WTC11 (cell line): Measurements from ENCODE around the gene FOXP4. TPM values are rescaled to one million over a fixed set of nuclear protein-coding genes. Genes with fewer than 3 reads are reported as not detected.

Experiments used
- AFF4 ChIP-seq: sonication (generic); formaldehyde crosslinking; IDR thresholded peaks from 2 replicates; pipeline ENCODE4 v1.8.1; 2023; ENCODE audit warnings: mild to moderate bottlenecking, missing genetic modification reagents, borderline replicate concordance
- ATF3 ChIP-seq: sonication (generic); formaldehyde crosslinking; conservative IDR thresholded peaks from 2 replicates; pipeline ENCODE4 v1.8.1; 2022; ENCODE audit warnings: mild to moderate bottlenecking, missing genetic modification reagents
- CBFB ChIP-seq: sonication (generic); formaldehyde crosslinking; IDR thresholded peaks from 2 replicates; pipeline ENCODE4 v1.8.1; 2022; ENCODE audit warnings: mild to moderate bottlenecking, low read depth, missing genetic modification reagents
- FOXK1 ChIP-seq: sonication (generic); formaldehyde crosslinking; IDR thresholded peaks from 2 replicates; pipeline ENCODE4 v1.8.0; 2022; ENCODE audit warnings: mild to moderate bottlenecking, moderate library complexity, missing genetic modification reagents
- MYBL2 ChIP-seq: sonication (generic); formaldehyde crosslinking; IDR thresholded peaks from 2 replicates; pipeline ENCODE4 v1.8.1; 2023; ENCODE audit warnings: mild to moderate bottlenecking, moderate library complexity, missing genetic modification reagents
- NFYB ChIP-seq: sonication (generic); formaldehyde crosslinking; conservative IDR thresholded peaks from 2 replicates; pipeline ENCODE4 v1.8.0; 2022; ENCODE audit warnings: low read depth, missing genetic modification reagents
- SMAD3 ChIP-seq: sonication (generic); formaldehyde crosslinking; IDR thresholded peaks from 2 replicates; pipeline ENCODE4 v1.8.0; 2022; ENCODE audit warnings: missing genetic modification reagents, mild to moderate bottlenecking, borderline replicate concordance
- SOX15 ChIP-seq: fragments of 250-450 bp; sonication (Bioruptor Pico); IDR thresholded peaks from 2 replicates; pipeline ENCODE4 v1.9.0; 2021; ENCODE audit warnings: mild to moderate bottlenecking
- TEAD1 ChIP-seq: sonication (generic); formaldehyde crosslinking; IDR thresholded peaks from 2 replicates; pipeline ENCODE4 v1.8.0; 2022; ENCODE audit warnings: mild to moderate bottlenecking, missing genetic modification reagents
- ZNF281 ChIP-seq: sonication (generic); formaldehyde crosslinking; IDR thresholded peaks from 2 replicates; pipeline ENCODE4 v1.8.0; 2023; ENCODE audit warnings: mild to moderate bottlenecking, missing genetic modification reagents
- ZNF423 ChIP-seq: fragments of 250-450 bp; sonication (Bioruptor Pico); IDR thresholded peaks from 2 replicates; pipeline ENCODE4 v2.1.2; 2022; ENCODE audit warnings: mild to moderate bottlenecking, moderate library complexity
- total RNA-seq: library from RNA; stranded (reverse); gene quantifications from 3 replicates; pipeline ENCODE4 v1.2.3, GENCODE V29; 2021
- TF ChIP-seq, protein P1 (sequence below): fragments of 250-450 bp; sonication (Bioruptor Pico); IDR thresholded peaks from 2 replicates; pipeline ENCODE4 v1.9.0; 2021; ENCODE audit warnings: mild to moderate bottlenecking
- TF ChIP-seq, protein P2 (sequence below): fragments of 250-450 bp; sonication (Bioruptor Pico); IDR thresholded peaks from 2 replicates; pipeline ENCODE4 v1.8.0; 2021; ENCODE audit warnings: mild to moderate bottlenecking
- TF ChIP-seq, protein P3 (sequence below): sonication (generic); formaldehyde crosslinking; IDR thresholded peaks from 2 replicates; pipeline ENCODE4 v1.8.1; 2023; ENCODE audit warnings: mild to moderate bottlenecking, missing genetic modification reagents, moderate library complexity

FOXP4 gene
- total RNA-seq, 1 experiment from 2014 or later: 36.6 TPM

- TF ChIP-seq ZNF281: 0 out of 2 replicates have a peak, but pooled peaks have one; percentile 43
- TF ChIP-seq SMAD3 (CRISPR knock-in tag): no peak
- peak; percentile 50; the same call in 1 of the 2 replicates for TF ChIP-seq ZNF423 (CRISPR knock-in tag)
- TF ChIP-seq, protein P1, sequence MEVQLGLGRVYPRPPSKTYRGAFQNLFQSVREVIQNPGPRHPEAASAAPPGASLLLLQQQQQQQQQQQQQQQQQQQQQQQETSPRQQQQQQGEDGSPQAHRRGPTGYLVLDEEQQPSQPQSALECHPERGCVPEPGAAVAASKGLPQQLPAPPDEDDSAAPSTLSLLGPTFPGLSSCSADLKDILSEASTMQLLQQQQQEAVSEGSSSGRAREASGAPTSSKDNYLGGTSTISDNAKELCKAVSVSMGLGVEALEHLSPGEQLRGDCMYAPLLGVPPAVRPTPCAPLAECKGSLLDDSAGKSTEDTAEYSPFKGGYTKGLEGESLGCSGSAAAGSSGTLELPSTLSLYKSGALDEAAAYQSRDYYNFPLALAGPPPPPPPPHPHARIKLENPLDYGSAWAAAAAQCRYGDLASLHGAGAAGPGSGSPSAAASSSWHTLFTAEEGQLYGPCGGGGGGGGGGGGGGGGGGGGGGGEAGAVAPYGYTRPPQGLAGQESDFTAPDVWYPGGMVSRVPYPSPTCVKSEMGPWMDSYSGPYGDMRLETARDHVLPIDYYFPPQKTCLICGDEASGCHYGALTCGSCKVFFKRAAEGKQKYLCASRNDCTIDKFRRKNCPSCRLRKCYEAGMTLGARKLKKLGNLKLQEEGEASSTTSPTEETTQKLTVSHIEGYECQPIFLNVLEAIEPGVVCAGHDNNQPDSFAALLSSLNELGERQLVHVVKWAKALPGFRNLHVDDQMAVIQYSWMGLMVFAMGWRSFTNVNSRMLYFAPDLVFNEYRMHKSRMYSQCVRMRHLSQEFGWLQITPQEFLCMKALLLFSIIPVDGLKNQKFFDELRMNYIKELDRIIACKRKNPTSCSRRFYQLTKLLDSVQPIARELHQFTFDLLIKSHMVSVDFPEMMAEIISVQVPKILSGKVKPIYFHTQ (CRISPR knock-in tag): no peak
- no peak for TF ChIP-seq NFYB (CRISPR knock-in tag)
- 0 out of 2 replicates have a peak, but pooled peaks have one; percentile 36 for TF ChIP-seq FOXK1 (CRISPR knock-in tag)
- TF ChIP-seq AFF4 (CRISPR knock-in tag): no peak
- TF ChIP-seq ATF3 (CRISPR knock-in tag): no peak
- peak; percentile 59; the same call in 1 of the 2 replicates for TF ChIP-seq MYBL2 (CRISPR knock-in tag)
- TF ChIP-seq, protein P2, sequence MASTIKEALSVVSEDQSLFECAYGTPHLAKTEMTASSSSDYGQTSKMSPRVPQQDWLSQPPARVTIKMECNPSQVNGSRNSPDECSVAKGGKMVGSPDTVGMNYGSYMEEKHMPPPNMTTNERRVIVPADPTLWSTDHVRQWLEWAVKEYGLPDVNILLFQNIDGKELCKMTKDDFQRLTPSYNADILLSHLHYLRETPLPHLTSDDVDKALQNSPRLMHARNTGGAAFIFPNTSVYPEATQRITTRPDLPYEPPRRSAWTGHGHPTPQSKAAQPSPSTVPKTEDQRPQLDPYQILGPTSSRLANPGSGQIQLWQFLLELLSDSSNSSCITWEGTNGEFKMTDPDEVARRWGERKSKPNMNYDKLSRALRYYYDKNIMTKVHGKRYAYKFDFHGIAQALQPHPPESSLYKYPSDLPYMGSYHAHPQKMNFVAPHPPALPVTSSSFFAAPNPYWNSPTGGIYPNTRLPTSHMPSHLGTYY: no peak
- no peak for TF ChIP-seq CBFB (CRISPR knock-in tag)
- TF ChIP-seq, protein P3, sequence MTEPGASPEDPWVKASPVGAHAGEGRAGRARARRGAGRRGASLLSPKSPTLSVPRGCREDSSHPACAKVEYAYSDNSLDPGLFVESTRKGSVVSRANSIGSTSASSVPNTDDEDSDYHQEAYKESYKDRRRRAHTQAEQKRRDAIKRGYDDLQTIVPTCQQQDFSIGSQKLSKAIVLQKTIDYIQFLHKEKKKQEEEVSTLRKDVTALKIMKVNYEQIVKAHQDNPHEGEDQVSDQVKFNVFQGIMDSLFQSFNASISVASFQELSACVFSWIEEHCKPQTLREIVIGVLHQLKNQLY: no peak
- no peak for TF ChIP-seq SOX15 (CRISPR knock-in tag)
- 0 out of 2 replicates have a peak, but pooled peaks have one; percentile 8 for TF ChIP-seq TEAD1 (CRISPR knock-in tag)
Observed at GRCh38 chr6:41561931-41562911, 16.0 kb downstream of the FOXP4 start (continued).
